T-helper 2 cell (primary cell): ENCODE results near the gene SLC47A1.
"Not testable (repeated sequence)": the region's sequence is repeated elsewhere in the genome, so short reads cannot be mapped to it uniquely, and the experiment has no call there.

Source experiments
- DNase-seq, 5 experiments: peaks; one replicate each; pipeline versions ENCODE4 v3.0.0 to v3.0.0-alpha.2; 2012 to 2022

SLC47A1 gene

DNA sequence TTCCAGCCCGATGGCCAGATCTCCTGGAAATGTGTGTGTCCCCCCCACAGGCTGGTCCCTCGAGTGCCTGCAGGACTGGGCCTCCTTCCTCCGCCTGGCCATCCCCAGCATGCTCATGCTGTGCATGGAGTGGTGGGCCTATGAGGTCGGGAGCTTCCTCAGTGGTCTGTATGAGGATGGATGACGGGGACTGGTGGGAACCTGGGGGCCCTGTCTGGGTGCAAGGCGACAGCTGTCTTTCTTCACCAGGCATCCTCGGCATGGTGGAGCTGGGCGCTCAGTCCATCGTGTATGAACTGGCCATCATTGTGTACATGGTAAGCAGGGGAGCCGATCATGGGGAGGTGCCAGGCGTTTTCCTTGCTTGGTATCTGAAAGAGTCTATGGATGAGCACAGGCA is 22.1 kb downstream of the SLC47A1 start:
- no peak for DNase-seq

DNA sequence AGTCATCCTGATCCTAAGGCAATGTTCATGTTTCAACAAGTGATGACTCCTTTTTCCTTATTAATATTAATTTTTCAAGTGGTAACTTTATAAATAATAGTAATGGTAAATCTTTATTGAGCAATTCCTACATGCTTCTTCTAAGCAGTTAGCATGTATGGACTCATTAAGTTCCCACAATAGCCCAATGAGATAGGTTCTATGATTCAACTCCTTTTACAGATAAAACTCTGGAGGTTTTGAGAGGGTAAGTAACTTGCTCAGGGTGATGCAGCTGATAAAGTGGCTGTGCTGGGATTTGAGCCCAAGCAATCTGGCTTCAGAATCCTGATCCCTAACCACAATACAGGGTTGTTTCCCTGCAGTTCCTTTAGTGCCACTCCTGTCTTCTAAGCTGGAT is 25.3 kb downstream of the SLC47A1 start:
- DNase-seq: no peak

GRCh38 chr17:19561697-19562318 is 28.2 kb downstream of the SLC47A1 start:
- DNase-seq: no peak

DNA sequence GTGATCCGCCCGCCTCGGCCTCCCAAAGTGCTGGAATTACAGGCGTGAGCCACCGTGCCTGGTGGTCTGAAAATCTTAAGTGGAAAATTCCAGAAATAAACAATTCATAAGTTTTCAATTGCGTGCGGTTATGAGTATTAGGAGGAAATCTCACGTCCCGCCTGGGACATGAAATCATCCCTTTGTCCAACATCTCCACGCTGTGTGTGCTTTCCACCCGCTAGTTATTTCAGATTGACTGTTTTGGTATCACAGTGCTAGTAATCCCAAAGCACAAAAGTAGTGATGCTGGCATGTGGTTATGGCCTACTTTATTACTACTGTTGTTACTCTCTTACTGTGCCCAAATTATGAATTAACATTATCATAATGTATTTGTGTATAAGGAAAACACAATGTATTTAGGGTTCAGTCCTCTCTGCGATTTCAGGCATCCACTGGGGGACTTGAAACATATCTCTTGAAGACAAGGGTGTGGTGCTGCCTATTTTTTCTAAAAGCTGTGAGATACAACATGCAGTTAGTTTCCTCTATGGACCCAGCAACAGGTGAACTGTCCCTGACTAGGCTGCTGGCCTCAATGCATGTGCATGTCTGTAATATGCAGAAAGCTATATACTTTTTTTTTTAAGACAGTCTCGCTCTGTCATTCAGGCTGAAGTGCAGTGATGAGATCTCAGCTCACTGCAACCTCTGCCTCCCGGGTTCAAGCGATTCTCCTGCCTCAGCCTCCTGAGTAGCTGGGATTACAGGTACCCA is 32.3 kb downstream of the SLC47A1 start:
- no peak for DNase-seq

DNA sequence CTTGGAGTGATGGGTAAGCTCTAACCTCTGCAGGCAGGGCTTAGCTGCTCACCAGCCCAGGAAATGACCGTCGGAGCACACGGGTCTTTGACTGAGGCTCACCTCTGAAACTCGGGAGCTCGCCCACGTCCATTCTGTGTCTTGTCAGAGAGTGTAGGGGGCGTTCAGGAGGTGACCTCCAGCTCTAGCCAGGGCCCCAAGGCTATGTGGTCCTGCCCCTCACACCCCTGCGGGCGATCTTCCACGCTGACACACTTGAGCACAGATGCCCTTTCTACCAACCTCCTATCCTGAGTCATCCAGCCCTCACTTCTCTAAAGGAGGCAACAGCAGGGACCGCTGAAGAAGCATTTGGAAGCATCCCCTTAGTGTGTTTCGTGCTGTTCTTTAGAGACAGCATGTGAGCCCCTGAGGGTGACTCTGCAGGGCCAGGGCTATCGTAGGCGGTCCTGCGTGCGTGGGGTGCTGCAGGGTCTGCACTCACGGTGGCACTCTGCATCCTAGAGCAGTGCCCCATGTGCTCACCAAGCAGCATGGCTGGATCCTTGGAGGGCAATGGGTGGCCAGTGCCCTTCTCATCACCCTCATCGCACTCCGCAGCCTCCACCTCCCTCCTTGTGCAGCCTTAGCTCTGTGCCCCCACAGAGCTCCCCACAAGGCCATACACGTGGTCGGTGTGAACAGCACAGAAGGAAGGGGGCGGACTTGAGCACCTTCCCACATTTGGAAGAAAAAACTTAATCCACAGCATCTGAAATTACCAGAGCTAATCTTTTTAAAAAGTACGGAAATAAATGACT is 33.8 kb downstream of the SLC47A1 start:
- no peak for DNase-seq

GRCh38 chr17:19568016-19568350 is 34.3 kb downstream of the SLC47A1 start:
- no peak for DNase-seq

DNA sequence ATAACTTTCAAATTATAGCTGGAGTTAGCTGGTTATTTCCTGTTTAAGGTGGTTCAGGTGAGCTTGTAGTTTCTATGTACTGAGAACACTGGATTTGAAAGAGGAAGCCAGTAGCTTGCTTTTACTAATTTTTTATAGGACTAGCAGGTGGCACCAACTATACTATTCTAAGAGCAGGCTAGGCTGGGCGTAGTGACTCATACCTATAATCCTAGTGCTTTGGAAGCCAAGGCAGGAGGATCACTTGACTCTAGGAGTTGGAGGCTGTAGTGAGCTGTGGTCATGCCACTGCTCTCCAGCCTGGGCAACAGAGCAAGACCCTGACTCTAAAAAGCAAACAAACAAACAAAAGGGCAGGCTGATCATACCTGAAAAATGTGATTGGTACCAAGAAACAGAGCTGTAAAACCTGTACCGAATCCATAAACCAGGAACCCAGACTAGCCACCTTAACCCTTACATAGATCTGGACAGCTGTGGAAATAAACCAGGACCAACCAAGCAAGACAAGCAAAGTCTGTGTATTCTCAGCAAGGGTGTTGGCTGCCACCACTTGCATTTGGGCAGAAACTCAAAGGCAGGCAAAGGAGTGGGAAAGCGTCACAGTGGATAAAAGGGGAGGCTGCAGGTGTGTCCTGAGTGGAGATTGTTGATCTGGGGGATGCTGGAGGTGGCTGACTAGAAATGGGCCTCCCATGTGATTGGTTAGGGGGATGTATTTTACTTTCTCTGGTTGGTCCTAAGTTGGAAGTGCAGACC is 36.3 kb downstream of the SLC47A1 start:
- DNase-seq: no peak

GRCh38 chr17:19570544-19571062 is 36.9 kb downstream of the SLC47A1 start:
- DNase-seq: no peak

GRCh38 chr17:19573075-19573474 is 39.4 kb downstream of the SLC47A1 start:
- no peak for DNase-seq

- DNase-seq: no peak
Observed at GRCh38 chr17:19574956-19575355, 41.3 kb downstream of the SLC47A1 start.

DNA sequence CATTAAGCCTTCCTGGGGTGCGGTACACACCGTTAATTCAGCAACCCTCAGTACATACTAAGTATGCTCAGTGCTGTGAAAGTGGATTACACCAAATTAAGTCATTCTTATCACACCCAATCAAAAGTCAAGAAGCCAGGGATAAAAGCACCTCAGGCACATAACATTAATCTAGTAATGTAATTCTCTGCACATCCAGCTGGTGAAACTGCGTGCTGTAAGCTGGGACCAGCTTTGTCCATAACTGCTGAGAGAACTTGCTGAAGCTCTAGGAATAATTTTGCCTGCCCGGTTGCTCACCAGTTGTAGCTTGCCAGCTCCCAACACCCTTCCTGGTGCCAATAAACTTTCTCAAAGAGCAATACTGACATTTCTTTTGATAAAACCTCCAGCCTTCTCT is 44.9 kb downstream of the SLC47A1 start:
- no peak for DNase-seq

GRCh38 chr17:19579192-19579761 is 45.6 kb downstream of the SLC47A1 start:
- DNase-seq: no peak

GRCh38 chr17:19579867-19580565 is 46.4 kb downstream of the SLC47A1 start:
- DNase-seq: no peak

DNA sequence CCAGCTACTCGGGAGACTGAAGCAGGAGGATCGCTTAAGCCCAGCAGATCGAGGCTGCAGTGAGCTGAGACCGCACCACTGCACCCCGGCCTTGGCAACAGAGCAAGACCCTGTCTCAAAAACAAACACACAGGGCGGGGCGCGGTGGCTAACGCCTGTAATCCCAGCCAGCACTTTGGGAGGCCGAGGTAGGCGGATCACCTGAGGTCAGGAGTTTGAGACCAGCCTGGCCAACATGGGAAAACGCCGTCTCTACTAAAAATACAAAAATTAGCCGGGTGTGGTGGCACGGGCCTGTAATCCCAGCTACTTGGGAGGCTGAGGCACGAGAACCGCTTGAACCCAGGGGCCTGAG is 46.9 kb downstream of the SLC47A1 start:
- DNase-seq: not testable (repeated sequence)

- DNase-seq: not testable (repeated sequence)
Observed at GRCh38 chr17:19582152-19582551, 48.5 kb downstream of the SLC47A1 start.

- no peak for DNase-seq
Observed at GRCh38 chr17:19583871-19584270, 50.2 kb downstream of the SLC47A1 start.

- no peak for DNase-seq
Observed at GRCh38 chr17:19590451-19590850, 56.8 kb downstream of the SLC47A1 start.

DNA sequence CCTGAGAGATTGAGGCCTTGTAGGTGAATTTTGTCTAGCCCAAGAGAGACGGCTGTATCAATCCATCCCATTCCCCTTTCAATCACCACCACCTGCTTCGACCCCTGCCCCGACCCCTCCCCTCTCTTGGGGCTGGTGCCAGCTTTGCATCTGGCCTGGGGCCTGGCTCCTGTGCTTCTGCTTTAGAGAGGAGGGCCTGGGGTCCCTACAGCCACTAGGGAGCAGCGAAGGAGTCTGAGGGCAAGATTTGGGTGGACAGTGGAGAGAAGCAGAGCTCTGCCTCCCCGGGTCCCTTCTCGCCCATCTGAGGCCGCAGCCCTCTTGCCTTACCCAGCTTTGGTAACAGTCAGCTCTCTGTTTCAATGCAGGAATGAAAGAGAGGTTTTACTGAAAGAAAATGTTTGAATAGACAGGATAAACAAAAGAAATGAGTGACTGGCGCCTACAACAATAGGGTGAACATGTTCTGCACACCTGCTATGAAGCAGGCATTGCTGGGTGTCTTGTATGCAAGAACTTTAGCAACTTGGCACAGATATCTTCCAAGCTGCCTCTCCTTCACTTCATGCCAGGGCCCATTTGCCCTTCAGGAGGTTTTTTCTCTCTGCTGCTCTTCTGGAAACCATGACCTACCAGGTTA is 57.4 kb downstream of the SLC47A1 start:
- DNase-seq: no peak

- no peak for DNase-seq
Observed at GRCh38 chr17:19592316-19592715, 58.7 kb downstream of the SLC47A1 start.

GRCh38 chr17:19596869-19597268 is 63.2 kb downstream of the SLC47A1 start:
- no peak for DNase-seq

- DNase-seq: no peak
Observed at GRCh38 chr17:19610311-19610710, 76.7 kb downstream of the SLC47A1 start.
